Stimulated activated CD4-positive, alpha-beta T cell treated with anti-CD3 and anti-CD28 coated beads, Interleukin-2, amount 100 ng/mL, for 48 hours (primary cell): ENCODE data around the gene LAS1L.
"Not testable (repeated sequence)": the region's sequence is repeated elsewhere in the genome, so short reads cannot be mapped to it uniquely, and the experiment has no call there.

Experiments used
- DNase-seq, 2 donors: peaks; one replicate each; pipeline ENCODE4 v3.0.0-alpha.2; 2020

LAS1L gene

GRCh38 chrX:65516756-65517155 is 17.8 kb downstream of the LAS1L start:
- no peak for DNase-seq

- DNase-seq: no peak
These were observed 21.0 kb downstream of the LAS1L start for GRCh38 chrX:65513610-65514009.

GRCh38 chrX:65509400-65509799 is 25.2 kb downstream of the LAS1L start:
- DNase-seq: no peak

- DNase-seq: no peak
These were observed 25.7 kb downstream of the LAS1L start for GRCh38 chrX:65508851-65509250.

- no peak for DNase-seq
These were observed 32.0 kb downstream of the LAS1L start for GRCh38 chrX:65502618-65503017.

GRCh38 chrX:65493431-65493830 is 41.2 kb downstream of the LAS1L start:
- DNase-seq: no peak

- no peak for DNase-seq
These were observed 43.0 kb downstream of the LAS1L start for GRCh38 chrX:65491620-65492019.

GRCh38 chrX:65488495-65488894 is 46.1 kb downstream of the LAS1L start:
- DNase-seq: no peak

GRCh38 chrX:65480960-65481359 is 53.6 kb downstream of the LAS1L start:
- no peak for DNase-seq

GRCh38 chrX:65479102-65479501 is 55.5 kb downstream of the LAS1L start:
- DNase-seq: not testable (repeated sequence)

- DNase-seq: no peak
These were observed 58.0 kb downstream of the LAS1L start for GRCh38 chrX:65476564-65476963.

- DNase-seq: no peak
These were observed 71.0 kb downstream of the LAS1L start for GRCh38 chrX:65463550-65463949.
